Nucleus accumbens (tissue), 56 donors: Measurements from ENCODE around the gene NEK9.

Experiments used
- DNase-seq, 56 donors: peaks; one replicate each; lab custom pipeline; 2025; lab: John Stamatoyannopoulos, UW

NEK9 gene

DNA sequence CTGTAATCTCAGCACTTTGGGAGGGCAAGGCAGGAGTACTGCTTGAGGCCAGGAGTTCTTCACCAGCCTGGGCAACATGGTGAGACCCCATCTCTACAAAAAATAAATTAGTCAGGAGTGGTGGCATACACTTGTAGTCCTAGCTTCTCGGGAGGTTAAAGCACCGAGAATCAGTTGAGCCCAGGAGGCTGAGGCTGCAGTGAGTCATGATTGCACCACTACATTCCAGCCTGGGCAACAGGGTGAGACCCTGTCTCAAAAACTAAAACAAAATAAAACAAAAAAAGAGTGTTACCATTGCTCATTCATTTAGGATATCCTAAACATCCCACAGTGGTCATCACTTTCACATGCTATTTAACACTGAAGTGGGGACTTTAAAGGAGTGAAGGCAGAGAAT is 7.8 kb downstream of the NEK9 start:
- no peak for DNase-seq

DNA sequence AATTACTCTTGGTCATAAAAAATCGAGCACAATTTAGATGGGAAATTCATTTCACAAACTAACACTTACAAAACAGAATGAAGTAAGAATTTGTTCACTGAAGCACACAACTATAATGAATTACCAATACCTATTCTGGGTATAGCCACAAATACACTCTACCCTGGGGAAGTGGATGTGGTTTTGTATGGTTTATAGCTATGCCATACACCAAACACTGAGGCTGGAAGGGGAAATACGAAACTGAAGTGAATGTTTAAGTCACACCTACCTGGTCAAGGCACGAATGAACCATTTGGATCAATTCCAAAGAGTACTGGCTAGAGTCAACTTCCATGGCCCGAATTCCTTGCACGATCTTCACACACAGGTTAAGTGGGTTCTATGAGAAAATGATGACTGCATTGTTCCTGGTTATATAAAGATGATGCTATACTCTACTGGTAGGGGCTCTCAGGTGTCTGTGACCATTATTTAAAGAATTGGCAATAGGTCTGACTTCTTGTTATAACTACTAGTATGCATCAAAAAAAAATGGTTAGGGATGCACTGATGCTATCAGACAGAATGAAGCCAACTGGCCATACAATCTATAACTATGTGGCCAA is 12.8 kb downstream of the NEK9 start:
- no peak for DNase-seq

DNA sequence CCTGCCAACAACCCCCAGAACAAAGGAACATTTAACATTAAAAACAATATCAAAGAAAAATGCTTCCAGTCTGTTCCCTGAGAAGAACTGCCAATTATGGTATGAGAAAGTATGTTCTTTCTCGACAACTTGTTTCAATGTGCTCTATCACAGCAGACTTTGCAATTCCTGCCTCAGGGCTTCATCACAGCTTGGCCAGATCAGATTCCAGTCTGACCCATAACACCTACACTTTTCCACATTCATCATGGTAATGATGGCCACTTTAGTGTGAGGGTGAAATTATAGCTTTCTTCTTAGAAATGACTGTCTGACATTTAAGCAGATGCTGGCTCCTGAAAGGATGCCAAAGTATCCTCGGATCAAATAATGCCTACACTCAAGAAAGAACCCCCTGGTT is 17.0 kb downstream of the NEK9 start:
- DNase-seq = no peak

DNA sequence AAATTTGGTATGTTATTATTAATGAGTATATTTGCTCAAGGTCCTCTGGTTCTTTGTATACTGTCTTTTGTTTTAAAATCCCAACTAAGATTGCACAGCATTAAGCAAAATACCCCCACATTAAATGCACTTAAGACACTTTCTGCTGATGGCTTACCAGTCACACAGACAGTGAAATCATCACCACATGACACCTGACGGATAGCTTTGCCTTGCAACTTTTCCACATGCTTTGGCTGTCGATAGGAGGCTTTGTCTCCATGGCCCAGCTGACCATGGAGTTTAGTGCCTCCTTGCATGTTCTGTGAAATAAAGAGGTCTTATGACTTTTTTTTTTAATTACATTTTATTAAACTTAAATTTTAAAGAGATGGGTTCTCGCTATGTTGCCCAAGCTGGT is 19.7 kb downstream of the NEK9 start:
- no peak for DNase-seq

DNA sequence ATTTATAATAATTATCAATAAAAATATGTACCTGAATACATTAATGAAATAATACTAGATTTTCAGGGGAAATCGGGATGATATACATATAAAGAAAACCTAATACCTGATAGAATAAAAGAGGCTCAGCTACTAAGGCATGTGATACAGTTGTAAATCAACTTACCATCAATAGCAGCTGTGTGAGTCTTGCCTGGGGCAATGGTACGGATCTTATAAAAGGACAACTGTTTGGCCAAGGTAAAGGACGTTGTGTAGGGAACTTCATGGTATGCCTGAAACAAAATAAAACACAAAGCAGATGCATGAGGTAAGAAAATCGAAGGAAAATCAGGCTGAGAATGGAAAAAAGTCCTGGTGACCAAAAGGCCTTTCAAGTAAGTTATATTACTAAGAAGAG is 25.4 kb downstream of the NEK9 start:
- DNase-seq = no peak

DNA sequence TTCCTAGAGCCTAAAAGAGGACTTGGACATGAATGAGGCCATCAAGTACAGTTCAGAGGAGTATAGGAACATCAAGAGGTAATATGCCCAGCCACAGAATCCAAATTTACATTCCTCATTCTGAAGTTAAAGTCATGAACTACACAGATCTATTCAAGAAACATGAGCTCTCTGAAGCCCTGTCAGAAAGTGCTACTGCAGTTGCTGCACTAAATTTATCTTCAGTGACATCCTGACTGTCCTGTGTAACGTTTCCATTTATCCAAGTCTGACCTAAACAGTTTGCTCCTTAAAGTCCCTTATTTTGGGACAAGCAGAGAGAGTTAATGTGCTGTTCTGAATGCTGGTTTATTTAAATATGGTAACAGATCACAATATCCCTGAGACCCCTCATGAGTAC is 28.2 kb downstream of the NEK9 start:
- DNase-seq = no peak

DNA sequence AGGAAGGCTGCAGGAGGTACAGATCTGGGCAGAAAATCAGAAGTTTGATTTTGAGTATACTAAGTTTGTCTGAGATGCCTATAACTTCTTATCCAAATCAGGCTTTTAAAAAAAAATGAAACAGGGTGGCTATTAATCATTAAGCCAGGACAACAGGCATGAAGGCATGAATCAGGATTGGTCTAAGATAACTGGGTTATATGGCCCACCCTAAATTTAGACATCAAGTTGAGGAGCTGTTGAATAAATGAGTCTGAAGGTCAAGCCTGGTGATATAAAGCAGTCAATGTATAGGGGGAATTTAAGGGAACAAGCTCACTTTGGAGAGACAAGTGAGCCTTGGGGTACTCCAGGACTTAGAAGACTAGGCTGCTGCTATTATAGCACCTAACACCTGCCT is 28.6 kb downstream of the NEK9 start:
- DNase-seq = no peak

DNA sequence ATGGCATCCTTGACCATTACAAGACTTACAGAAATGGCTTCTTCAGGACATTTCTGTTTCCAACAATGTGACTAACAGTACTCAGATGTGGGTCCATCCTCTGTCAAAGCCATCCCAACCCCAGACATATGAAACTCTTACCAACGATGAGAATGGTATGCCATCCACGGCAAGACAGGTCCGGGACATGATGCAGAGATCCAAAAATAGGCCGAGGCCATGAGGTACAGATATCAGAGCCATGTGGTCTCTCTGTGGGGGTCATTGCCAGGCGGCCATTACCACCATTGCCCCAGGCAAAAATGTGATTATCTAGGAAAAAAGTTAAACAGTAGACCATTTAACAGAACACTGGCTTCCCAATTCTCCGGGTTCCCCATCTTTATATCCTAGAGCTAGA is 29.9 kb downstream of the NEK9 start:
- no peak for DNase-seq

DNA sequence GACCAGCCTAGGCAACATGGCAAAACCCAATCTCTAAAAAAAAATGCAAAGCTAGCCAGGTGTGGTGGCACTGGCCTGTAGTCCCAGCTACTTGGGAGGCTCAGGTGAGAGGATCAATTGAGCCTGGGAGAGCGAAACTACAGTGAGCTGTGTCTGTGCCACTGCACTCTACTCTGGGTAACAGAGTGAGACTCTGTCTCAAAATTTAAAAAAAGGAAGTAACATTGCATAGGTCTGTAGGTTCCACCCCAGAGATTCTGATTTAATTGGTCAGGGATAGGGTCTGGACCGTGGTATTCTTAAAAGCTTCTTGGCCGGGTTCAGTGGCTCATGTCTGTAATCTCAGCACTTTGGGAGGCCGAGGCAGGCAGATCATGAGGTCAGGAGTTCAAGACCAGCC is 31.2 kb downstream of the NEK9 start:
- no peak for DNase-seq

DNA sequence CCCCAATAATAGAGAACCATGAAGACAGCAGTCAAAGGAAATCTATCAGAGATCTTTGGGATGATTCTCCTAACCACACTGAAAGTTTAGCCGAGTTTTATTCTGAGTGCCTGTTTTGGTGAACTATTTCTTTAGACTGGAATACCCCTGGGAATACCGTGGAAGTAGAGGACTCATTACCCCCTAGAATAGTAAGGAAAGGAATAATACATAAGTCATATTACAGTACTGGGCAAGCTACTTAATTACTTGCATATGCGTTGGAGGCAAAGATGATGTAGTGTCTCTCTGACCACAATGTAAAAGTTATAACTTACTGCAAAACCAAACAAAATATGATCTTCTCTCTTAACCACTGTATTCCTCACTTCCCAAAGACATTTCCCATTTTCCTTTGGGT is 32.0 kb downstream of the NEK9 start:
- DNase-seq = no peak

DNA sequence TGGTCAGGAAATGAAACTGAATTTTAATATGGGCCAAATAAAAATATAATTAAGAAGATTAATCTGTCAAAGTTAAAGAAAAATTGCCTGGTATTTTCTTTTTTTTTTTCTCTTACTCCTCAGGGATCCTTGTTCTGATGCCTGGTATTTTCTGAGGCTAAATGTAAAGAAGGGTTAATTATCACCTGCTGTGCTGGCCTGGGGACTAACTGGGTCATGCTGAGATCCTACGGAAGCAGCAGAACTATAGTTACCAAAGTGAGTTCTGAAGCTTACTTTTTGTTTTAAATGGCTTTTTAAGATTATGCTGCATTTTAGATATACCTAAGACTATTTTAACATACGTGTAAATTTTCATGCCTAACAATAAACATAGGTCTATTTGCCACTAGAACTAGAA is 34.1 kb downstream of the NEK9 start:
- no peak for DNase-seq

DNA sequence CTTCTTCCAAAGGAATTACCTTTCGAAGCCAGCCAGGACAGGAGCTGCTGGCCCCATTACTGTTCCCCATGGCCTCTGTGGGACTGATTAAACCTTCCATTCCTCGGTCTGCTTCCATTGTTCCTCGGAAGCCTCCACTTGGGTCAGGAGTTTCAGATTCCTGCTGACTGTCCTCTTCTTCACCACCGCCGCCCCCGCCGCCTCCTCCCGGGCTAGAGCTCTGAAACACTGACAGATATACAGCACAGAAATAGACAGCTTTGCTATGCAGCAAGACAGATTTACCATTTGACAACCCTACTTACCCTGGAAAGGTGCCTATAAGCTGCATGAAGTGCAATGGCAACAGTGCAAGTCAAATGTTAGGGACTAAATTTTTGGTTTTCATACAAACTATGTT is 35.6 kb downstream of the NEK9 start:
- DNase-seq = no peak

DNA sequence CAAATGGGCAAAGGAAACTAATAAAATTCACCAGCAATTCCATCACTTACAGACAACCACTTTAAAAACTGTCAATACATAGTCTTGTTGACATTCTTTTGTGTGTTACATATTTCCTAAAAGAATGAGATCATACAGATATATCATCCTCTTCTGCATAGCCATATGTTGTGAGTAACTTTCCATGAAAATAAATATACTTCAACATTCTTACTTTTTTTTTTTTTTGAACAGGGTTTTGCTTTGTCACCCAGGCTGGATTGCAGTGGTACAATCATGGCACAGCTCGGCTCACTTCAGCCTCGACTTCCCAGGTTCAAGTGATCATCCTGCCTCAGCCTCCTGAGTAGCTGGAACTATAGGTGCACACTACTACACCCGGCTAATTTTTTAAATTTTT is 36.5 kb downstream of the NEK9 start:
- DNase-seq = no peak

DNA sequence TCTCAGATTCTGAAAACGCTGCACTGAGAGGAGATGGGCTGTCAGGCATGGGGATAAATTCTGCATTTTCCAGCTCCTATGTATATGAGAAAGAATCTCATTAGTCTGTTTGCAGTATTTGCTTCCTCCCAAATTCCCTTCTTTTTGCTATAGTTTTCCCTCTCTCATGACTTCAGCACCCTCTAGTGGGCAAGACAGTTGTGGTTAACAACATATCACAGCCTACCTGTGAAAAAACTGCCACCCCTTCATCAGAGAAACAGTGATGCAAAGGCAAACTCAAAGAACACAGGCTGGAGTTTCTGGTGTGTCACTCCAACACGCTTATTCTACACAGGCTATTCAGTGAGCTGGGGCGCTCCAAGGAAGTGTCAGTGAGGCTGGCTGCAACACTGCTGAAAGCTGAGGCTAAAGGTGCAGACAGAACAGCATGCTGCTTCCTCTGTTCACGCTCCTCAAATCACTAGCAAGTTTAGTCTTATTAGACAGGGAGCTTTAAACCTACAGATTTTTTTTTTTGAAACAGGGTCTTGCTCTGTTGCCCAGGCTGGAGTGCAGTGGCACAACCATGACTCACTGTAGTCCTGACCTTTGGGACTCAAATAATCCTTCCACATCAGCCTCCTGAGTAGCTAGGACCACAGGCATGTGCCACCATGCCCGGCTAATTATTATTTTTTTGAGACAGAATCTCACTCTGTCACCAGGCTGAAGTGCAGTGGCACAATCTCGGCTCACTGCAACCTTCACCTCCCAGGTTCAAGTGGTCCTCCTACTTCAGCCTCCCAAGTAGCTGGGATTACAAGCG is 38.1 kb downstream of the NEK9 start:
- DNase-seq = peak in 28 of 56 donors; percentile 4 to 57 (median 16)

DNA sequence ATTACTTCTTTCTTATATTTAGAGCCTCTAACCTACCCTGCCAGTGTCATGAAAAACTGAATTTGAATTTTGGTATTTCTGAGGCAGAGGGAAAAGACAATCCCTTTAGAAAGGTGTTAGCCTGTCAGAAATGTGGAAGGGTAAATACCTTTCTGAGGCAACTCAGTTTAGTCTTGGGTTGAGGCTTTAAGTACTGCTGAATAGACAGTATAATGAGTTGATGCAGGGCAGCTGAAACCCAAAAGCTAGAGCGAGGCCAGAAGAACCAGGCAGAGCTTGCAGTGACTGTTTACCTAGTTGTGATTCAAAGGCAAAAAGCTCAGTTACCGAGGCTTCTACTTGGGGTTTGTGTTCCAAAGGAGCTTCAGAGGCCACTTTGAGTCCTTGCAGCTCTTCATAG is 38.7 kb downstream of the NEK9 start:
- DNase-seq = no peak

DNA sequence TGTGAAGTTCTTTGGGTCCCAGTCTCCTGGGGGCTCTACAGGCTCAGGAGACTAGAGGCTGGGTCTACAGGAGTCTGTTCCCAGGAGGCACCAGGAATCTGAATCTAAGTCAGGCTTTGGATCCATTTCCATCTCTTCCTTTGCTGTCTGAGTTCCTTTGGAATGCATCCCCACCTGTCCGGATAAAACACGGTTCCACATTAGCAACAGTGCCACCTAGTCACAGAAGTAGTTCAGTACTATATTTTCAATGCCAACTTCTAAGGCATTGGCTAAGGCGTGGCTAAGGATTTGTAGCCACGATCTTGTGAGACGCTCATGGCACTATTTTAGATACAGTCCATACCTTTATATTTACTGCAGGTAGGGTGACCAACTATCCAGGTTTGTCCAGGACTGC is 42.3 kb downstream of the NEK9 start:
- peak in 1 of 56 donors; percentile 13 for DNase-seq

DNA sequence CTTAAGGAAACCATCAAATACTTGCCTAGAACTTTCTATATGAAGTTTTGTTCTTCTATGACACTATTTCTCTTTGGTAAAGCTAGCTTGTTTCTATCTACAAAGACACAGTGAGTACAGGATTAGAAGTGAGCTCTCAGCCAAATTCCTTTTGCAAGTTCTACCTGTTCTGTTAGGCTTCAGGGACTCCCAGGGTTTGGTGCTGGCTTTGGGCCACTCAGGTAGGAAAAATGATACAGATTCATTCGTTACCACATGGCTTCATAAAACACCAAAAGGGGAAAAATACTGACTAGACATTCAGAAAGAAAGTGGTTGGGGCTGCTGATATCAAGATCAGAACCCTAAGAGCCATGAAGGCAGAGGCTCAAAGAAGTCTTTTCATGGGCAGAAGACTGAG is 43.6 kb downstream of the NEK9 start:
- DNase-seq = no peak

DNA sequence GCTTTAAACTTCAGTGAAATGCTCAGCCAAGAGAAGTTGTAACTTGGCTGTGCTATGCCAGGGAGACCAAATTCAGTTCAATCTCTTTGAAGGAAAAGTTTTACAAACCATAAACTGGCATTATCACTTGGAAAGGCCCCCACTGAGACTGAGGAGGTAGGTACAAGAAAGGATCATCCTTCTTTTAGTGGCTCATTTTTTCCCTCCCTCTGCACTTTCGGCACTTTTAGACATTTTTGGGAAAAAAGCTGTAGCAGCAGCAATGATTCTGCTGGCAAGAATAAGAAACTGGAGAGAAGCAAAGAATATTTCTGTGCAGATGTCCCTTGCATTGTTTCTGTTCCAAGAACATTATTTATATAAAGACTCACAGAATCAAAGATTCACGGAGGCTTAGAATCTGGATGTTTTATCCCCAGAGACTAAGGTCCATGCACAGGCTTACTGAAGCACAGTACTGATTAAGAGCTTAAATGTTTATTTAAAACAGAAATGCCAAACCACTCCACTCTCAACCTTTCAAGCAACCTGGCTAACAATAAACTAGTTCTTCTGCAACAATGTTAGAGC is 45.1 kb downstream of the NEK9 start:
- no peak for DNase-seq

DNA sequence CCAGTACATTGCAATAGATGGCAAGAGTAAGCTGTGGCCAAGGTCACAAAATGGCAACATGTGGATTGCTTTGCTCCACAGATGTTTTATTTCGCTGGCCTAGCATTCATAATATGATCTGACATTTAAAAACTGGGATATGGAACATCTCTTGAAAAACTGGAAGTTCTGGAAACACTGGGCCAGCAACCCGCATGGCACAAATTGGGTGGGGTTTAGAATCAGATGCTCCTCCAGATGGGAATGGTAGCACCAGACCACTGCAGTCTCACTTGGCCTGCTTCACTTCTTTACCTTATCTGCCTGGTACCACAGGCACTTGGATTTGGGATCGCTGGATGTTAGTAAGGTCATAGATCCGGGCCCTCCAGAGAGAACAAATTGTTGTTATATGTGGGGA is 47.3 kb downstream of the NEK9 start:
- DNase-seq = no peak

DNA sequence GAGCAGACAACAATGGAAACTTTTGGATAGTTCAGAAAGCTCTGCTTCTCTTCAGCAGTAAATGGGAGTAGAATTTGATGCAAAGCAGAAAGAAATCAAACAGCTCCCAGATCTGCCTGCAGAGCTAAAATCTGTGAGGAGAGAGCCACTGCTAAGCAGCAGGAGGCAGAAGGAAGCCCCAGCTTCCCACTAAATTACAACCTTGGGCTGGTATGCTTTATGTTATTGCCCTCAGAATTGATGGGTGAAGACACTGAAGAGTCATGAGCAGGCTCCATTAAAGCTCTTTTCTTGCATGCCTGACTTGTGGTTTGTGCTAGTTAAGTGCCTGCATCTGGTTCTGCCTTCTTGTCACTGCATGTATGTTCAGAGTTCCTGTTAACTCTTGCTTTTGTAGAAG is 49.1 kb downstream of the NEK9 start:
- DNase-seq = no peak

DNA sequence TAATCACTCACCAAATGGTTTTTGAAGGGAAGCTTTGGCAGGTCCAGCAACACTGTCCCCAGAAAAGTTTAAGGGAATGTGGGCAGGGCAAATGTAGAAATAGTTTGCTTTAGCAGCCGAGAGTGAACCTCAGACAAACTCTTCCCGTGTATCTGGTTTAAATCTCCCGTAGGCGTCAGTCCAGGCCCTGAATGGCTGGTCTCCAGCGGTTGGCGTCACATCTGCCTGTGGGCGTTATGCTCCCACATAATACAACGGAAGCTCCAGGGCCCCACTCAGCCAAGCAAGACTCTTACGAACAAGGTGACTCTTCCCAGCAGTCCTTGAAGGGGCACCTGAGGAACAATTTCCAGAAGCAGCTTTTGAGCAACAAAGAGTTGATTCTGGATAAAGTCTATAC is 56.5 kb downstream of the NEK9 start:
- DNase-seq = no peak

DNA sequence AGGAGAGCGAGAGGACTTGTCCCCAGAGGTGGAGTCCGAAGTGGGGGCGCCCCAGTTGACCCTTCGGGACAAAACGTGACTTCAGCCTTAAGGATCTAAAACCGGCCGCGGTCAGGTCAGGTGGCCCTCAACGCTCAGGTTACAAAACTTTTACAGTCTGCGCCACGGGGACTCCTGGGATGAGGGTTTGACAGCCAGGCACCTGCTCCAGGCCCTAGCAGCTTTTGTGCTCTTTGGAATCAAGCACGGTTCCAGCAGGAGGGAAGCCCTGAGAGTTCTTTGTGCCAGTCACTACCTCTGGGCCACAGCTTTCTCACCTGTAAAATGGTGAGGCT is 57.1 kb downstream of the NEK9 start:
- DNase-seq = peak in 1 of 56 donors; percentile 42
